CD1c-positive myeloid dendritic cell (primary cell): ENCODE measurements around the gene ACTR1B.
A peak's percentile ranks its signal among the peaks of the same experiment; 100 is the strongest.
"Not testable (repeated sequence)": the region's sequence is repeated elsewhere in the genome, so short reads cannot be mapped to it uniquely, and the experiment has no call there.

Source experiments
- DNase-seq: peaks from one replicate; pipeline ENCODE4 v3.0.0-alpha.2; 2016; ENCODE audit errors: extremely low spot score

ACTR1B gene

GRCh38 chr2:97663962-97664635, at the start of gene ACTR1B:
ACTR1B (minus strand) TSS chr2:97664044; CDS start chr2:97663890, 154 bp downstream.
- DNase-seq = peak; percentile 98

- DNase-seq = no peak
Measured at GRCh38 chr2:97712693-97713295, 49.0 kb upstream of the ACTR1B start.

DNA sequence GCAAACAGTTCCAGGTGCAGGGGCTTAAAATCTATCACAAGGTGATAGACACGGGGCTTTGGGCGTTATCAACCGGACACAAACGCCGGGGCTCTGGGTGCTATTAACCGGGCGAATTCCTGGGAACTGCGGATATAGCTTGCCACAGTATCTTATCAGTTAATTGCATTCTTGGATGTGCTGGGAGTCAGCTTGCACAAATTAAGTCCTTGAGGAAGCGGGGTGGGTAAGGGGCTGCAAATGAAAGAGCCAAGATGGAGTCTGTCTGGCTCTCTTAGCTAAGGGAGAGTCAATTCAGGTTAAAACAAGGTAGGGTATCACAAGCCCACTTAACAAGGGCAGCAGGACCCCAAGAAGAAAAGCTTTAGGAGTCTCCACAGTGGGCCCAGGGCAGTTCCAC, 48.3 kb upstream of the ACTR1B start:
- DNase-seq = not testable (repeated sequence)

GRCh38 chr2:97711394-97711711, 47.5 kb upstream of the ACTR1B start:
- DNase-seq = no peak

DNA sequence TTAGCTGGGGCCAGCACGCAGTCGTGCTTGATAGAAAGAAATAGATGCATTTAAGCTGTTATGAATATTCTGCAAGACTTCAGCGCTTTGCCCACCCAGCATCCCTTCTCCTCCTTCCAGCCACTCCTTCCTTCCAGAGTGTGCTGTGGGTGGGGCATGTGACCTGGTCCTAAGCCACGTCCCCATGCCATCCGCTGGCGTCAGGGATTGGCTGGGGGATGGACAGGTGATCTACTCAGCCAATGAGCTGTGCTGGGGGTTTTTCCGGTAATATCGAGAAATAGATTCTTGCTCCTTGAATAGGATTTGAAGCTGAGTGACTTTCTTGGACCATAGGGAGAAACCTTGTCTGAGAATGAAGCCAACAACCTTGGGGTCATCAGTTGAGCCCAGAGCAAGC, 44.8 kb upstream of the ACTR1B start:
- no peak for DNase-seq

GRCh38 chr2:97708048-97708380, 44.2 kb upstream of the ACTR1B start:
- DNase-seq = no peak

DNA sequence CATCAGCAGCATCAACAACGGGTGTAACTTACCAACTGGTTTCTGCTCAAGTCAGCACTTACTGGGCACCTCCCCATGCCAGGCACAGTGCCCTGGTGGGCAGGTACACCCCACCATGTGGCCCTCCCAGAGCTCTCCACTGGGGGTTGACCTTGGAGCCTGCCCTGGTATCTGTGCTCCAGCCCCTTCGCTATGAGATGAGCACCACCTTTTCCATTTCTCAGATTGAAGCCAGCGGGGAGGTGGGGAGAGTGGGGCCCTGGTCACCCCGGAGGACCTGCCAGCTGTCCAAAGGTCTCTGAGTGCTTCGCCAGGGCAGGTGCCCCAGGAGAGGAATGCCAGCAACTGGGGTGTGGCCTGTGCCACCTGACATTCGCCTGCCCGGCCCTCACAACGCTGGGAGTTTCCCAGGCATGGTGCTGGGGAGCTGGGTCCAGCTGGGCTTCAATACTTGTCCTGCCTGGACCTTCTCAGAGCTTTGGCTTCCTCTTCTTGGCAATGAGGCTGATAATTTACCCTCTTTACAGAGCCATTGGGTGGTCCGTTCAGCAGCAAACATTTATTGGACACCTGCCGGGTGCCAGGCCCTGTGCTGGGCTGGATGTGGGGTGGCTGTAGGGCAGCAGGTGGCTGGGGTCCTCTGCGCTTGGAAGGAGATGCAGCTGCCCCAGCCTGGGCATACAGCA, 43.7 kb upstream of the ACTR1B start:
- no peak for DNase-seq

- no peak for DNase-seq
Measured at GRCh38 chr2:97706708-97707345, 43.0 kb upstream of the ACTR1B start.

- DNase-seq = no peak
Measured at GRCh38 chr2:97706112-97706511, 42.3 kb upstream of the ACTR1B start.

- no peak for DNase-seq
Measured at GRCh38 chr2:97704989-97705388, 41.1 kb upstream of the ACTR1B start.

- DNase-seq = no peak
Measured at GRCh38 chr2:97703741-97704140, 39.9 kb upstream of the ACTR1B start.

- DNase-seq = no peak
Measured at GRCh38 chr2:97702731-97703470, 39.1 kb upstream of the ACTR1B start.

GRCh38 chr2:97701851-97702465, 38.1 kb upstream of the ACTR1B start:
- no peak for DNase-seq

DNA sequence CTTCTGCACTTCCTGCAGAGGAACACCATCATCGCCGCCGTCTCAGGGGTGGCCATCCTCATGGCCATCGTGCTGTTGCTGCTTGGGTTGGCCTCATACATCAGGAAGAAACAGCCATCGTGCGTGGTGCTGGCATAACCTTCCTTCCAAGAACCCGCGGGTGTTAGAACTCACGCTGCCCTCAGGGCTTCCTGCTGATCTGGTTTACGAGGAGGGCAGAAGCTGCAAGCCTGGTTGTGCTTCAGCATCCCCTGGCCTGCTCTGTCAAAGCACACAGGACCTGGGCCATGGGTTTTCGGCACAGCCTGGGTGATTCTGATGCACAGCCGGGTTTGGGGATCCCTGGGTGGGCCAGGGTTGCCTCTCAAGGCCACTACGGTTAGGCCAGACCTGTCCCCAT, 37.3 kb upstream of the ACTR1B start:
- no peak for DNase-seq

- peak; percentile 64 for DNase-seq
Measured at GRCh38 chr2:97699765-97700444, 36.1 kb upstream of the ACTR1B start.

DNA sequence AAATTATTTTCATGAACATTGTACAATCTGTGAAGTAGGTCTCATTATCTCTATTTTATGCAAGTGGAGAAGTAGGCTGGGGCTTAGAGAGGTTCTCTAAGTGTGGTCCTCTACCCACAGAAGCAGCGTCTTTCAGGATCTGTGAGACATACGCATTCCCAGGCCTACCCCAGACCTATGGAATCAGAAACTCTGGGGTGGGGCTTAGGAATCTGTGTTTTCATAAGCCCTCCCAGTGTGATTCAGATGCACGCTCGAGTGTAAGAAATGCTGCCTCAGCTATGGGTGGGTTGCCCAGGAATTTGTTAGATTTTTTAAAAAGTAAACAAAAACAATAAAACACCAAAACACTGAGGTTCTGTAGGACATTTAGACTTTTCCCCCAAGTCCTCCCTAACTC, 34.7 kb upstream of the ACTR1B start:
- no peak for DNase-seq

GRCh38 chr2:97697252-97698235, 33.7 kb upstream of the ACTR1B start:
- peak; percentile 95 for DNase-seq

DNA sequence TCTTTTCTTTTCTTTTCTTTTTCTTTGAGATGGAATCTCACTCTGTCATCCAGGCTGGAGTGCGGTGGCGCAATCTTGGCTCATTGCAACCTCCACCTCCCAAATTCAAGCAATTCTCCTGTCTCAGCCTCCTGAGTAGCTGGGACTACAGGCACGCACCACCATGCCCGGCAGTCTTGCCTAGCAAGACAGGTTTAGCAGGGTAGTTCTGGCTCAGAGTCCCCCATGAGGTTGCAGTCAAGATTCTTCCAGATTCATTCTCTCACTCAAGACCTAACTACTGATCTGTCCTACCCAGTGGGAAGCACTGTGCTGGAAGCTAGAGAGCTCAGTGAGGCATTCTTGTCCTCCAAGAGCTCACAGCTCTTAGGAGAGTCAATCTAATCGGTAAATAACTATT, 31.9 kb upstream of the ACTR1B start:
- DNase-seq = no peak

- no peak for DNase-seq
Measured at GRCh38 chr2:97693476-97693875, 29.6 kb upstream of the ACTR1B start.

GRCh38 chr2:97691166-97691565, 27.3 kb upstream of the ACTR1B start:
- DNase-seq = no peak
